ENCODE measurements around the gene SERPIND1. TPM values are rescaled to one million over a fixed set of nuclear protein-coding genes. Genes with fewer than 3 reads are reported as not detected.

Gene SERPIND1
- total RNA-seq, 4 donors from 2014 or later: 0.38 to 0.42 TPM; not detected in 2

DNA sequence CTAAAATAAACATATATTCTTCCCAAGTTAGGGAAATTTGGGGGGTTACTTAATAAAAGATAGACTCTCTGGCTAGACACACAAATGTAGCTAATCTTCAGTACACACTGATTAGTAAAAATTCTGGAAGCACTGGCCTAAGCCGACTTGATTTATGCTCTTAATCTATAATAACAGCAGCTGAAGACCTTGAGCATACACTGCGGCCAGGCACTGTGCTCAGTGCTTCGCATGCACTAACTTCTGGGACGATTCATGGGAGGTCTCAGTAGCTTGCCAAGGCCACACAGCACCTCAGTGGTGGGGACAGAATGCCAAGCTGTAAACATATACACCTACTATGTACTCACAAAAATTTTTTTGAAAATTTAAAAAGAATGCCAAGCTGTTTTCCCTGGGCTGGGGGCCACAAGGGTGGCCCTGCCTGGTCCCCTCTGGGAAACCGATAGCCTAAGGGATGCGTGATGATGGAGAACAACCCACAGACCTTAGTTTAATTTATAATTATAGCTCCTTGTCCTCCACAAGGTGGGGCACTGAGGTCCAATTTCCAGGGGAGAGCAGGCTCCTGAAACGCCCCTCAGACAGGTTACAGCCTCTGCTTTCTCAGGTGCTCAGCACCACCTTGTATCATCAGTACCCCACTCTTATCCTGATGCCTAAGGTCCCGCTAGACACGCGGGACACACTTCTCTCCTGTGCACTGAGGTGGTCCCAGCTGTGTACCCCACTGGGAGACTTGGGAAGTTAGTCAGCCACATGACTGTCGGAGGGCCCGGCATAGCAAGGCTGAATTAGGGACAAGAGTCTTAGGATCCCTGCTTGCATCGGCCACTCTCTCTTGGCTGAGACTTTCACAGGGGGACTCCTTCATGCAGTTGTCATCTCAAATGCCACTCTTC, 20.1 kb downstream of the SERPIND1 start:
- DNase-seq: no peak
- Histone ChIP-seq H3K36me3 (peaks cover 15 to 95% (median 32%) of the 10 kb centered on the region in 3 donors), H3K4me3 (no peak overlapping the region), H3K9me3 (no peaks in the 10 kb centered on the region), H3K27ac (no peak overlapping the region), H3K27me3 (no peaks in the 10 kb centered on the region), H3K4me1 (no peaks in the 10 kb centered on the region)
- WGBS, 2 donors: 82 to 92% methylated on average over 8 to 10 of the region's 13 CpGs
- intact Hi-C loops (cut with DNase I): loop anchor here (10.0 kb wide), 1 partner anchor 71 kb away; no protein-coding TSS in a partner anchor
- TF ChIP-seq, protein P1, sequence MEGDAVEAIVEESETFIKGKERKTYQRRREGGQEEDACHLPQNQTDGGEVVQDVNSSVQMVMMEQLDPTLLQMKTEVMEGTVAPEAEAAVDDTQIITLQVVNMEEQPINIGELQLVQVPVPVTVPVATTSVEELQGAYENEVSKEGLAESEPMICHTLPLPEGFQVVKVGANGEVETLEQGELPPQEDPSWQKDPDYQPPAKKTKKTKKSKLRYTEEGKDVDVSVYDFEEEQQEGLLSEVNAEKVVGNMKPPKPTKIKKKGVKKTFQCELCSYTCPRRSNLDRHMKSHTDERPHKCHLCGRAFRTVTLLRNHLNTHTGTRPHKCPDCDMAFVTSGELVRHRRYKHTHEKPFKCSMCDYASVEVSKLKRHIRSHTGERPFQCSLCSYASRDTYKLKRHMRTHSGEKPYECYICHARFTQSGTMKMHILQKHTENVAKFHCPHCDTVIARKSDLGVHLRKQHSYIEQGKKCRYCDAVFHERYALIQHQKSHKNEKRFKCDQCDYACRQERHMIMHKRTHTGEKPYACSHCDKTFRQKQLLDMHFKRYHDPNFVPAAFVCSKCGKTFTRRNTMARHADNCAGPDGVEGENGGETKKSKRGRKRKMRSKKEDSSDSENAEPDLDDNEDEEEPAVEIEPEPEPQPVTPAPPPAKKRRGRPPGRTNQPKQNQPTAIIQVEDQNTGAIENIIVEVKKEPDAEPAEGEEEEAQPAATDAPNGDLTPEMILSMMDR (IDR thresholded peaks at IDR 0.05): no peak

- no peak for TF ChIP-seq POLR2A (IDR thresholded peaks at IDR 0.05)
- TF ChIP-seq, protein P1 (IDR thresholded peaks at IDR 0.05): no peak
- Histone ChIP-seq H3K4me3 (no peak overlapping the region), H3K27ac (no peak overlapping the region), H3K27me3 (no peaks in the 10 kb centered on the region), H3K4me1 (peaks cover 0 to 6% (median 0%) of the 10 kb centered on the region in 3 donors), H3K9me3 (no peaks in the 10 kb centered on the region), H3K36me3 (peaks cover 14 to 95% (median 38%) of the 10 kb centered on the region in 3 donors)
- intact Hi-C loops (cut with DNase I): loop anchor here (10.0 kb wide), 1 partner anchor 70 kb away; no protein-coding TSS in a partner anchor
- WGBS, 2 donors: 90 to 96% methylated on average over 6 to 7 of the region's 7 CpGs
- DNase-seq: no peak
Measured at GRCh38 chr22:20794650-20795413, 20.9 kb downstream of the SERPIND1 start.

DNA sequence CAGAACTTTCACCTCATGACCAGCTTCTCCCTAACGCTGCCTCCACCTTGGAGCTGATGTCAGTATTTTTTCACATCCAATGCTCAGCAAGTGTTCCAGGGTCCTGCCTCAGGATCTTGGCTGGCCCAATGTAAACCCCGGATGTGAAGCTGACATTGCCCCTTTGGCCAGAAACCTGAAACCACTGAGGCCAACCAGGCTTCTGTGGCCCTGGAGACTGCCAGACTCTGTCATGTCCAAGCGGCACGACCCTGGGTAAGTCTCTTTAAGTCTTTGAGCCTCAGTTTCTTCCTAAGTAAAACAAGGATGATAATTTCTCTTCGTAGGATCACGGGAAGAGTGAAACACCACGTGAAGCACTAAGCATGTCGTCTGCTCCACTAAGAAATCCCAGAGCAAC, 22.8 kb downstream of the SERPIND1 start:
- Histone ChIP-seq H3K36me3 (peaks cover 14 to 97% (median 49%) of the 10 kb centered on the region in 3 donors), H3K4me3 (no peak overlapping the region), H3K4me1 (peaks cover 0 to 6% (median 0%) of the 10 kb centered on the region in 3 donors), H3K27me3 (no peaks in the 10 kb centered on the region), H3K9me3 (no peaks in the 10 kb centered on the region), H3K27ac (no peak overlapping the region)
- 91 to 93% methylated on average over 7 to 8 of the region's 8 CpGs for WGBS, 2 donors
- DNase-seq: no peak
- TF ChIP-seq, protein P1 (IDR thresholded peaks at IDR 0.05): no peak
- TF ChIP-seq POLR2A (IDR thresholded peaks at IDR 0.05): no peak
- intact Hi-C loops (cut with DNase I): loop anchor here (10.0 kb wide), 1 partner anchor 68 kb away; no protein-coding TSS in a partner anchor

GRCh38 chr22:20798218-20798617, 24.3 kb downstream of the SERPIND1 start:
- TF ChIP-seq, protein P1 (IDR thresholded peaks at IDR 0.05): no peak
- no peak for TF ChIP-seq POLR2A (IDR thresholded peaks at IDR 0.05)
- 84 to 95% methylated on average over 5 of the region's 5 CpGs for WGBS, 2 donors
- no peaks in the 10 kb centered on the region for H3K9me3 ChIP-seq
- no peak overlapping the region for H3K4me3 ChIP-seq
- H3K27ac ChIP-seq: no peak overlapping the region
- no peak for DNase-seq
- intact Hi-C loops (cut with DNase I): loop anchor here (10.0 kb wide), 1 partner anchor 67 kb away; no protein-coding TSS in a partner anchor
- peaks cover 17 to 97% (median 47%) of the 10 kb centered on the region in 3 donors for H3K36me3 ChIP-seq
- H3K27me3 ChIP-seq: no peaks in the 10 kb centered on the region
- peaks cover 0 to 6% (median 0%) of the 10 kb centered on the region in 3 donors for H3K4me1 ChIP-seq

Data from esophagus squamous epithelium (tissue), 5 donors.